WTC11 (cell line): ENCODE measurements around the gene PYY.

Source experiments
- CREB1 ChIP-seq: sonication (generic); formaldehyde crosslinking; IDR thresholded peaks from 2 replicates; pipeline ENCODE4 v1.8.0; 2023; ENCODE audit warnings: mild to moderate bottlenecking, missing genetic modification reagents
- JUN ChIP-seq: sonication (generic); formaldehyde crosslinking; IDR thresholded peaks from 2 replicates; pipeline ENCODE4 v1.8.0; 2023; ENCODE audit warnings: mild to moderate bottlenecking, missing genetic modification reagents
- MYBL2 ChIP-seq: sonication (generic); formaldehyde crosslinking; IDR thresholded peaks from 2 replicates; pipeline ENCODE4 v1.8.1; 2023; ENCODE audit warnings: mild to moderate bottlenecking, moderate library complexity, missing genetic modification reagents
- RELA ChIP-seq: sonication (generic); formaldehyde crosslinking; IDR thresholded peaks from 2 replicates; pipeline ENCODE4 v1.8.1; 2022; ENCODE audit warnings: missing genetic modification reagents, mild to moderate bottlenecking, borderline replicate concordance
- TP53 ChIP-seq: sonication (generic); formaldehyde crosslinking; IDR thresholded peaks from 2 replicates; pipeline ENCODE4 v1.8.1; 2023; ENCODE audit warnings: mild to moderate bottlenecking, missing genetic modification reagents
- ZNF121 ChIP-seq: sonication (generic); formaldehyde crosslinking; IDR thresholded peaks from 2 replicates; pipeline ENCODE4 v1.8.0; 2023; ENCODE audit warnings: missing genetic modification reagents
- ZNF423 ChIP-seq: fragments of 250-450 bp; sonication (Bioruptor Pico); IDR thresholded peaks from 2 replicates; pipeline ENCODE4 v2.1.2; 2022; ENCODE audit warnings: mild to moderate bottlenecking, moderate library complexity
- TF ChIP-seq, protein P1 (sequence below): fragments of 200-600 bp; IDR thresholded peaks from 2 replicates; pipeline ENCODE4 v1.8.0; 2022; ENCODE audit warnings: antibody characterized with exemption
- TF ChIP-seq, protein P2 (sequence below): sonication (generic); formaldehyde crosslinking; IDR thresholded peaks from 2 replicates; pipeline ENCODE4 v1.8.1; 2023; ENCODE audit warnings: mild to moderate bottlenecking, missing genetic modification reagents
- TF ChIP-seq, protein P3 (sequence below): sonication (generic); formaldehyde crosslinking; IDR thresholded peaks from 2 replicates; pipeline ENCODE4 v1.8.0; 2022; ENCODE audit warnings: mild to moderate bottlenecking, missing genetic modification reagents
- TF ChIP-seq, protein P4 (sequence below): fragments of 250-450 bp; sonication (Bioruptor Pico); IDR thresholded peaks from 2 replicates; pipeline ENCODE4 v1.9.0; 2021; ENCODE audit warnings: mild to moderate bottlenecking
- TF ChIP-seq, protein P5 (sequence below): sonication (generic); formaldehyde crosslinking; conservative IDR thresholded peaks from 2 replicates; pipeline ENCODE4 v1.8.1; 2023; ENCODE audit warnings: mild to moderate bottlenecking, low read depth, missing genetic modification reagents, moderate library complexity
- TF ChIP-seq, protein P6 (sequence below): fragments of 250-450 bp; sonication (Bioruptor Pico); IDR thresholded peaks from 2 replicates; pipeline ENCODE4 v1.9.0; 2021; ENCODE audit warnings: mild to moderate bottlenecking

DNA sequence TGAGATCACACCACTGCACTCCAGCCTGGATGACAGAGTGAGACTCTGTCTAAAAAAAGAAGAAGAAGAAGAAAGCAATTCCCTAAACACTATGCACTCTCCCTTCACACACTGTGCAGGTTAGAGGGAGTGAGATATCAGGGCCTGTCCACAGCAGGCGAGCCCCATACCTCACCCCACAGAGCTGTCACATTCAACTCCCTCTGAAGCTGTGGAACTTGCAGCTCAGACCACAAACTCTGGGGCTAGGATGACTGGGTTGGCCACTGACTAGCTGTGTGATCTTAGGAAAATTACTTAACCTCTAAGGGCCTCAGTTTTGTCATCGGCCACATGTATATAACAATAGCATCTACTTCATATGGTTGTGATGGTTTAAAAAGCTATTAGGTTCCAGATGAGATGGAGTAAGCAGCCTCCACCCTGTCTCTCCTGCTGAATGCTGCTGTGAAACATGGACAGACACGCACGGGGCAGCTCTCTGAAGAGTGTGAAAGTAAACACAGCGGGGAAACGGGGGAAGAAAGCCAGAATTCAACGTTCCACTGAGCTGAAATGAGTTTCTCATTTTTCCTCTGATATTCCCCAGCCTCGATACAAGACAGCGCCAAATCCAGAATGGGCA is 13.6 kb upstream of the PYY start:
- TF ChIP-seq, protein P1, sequence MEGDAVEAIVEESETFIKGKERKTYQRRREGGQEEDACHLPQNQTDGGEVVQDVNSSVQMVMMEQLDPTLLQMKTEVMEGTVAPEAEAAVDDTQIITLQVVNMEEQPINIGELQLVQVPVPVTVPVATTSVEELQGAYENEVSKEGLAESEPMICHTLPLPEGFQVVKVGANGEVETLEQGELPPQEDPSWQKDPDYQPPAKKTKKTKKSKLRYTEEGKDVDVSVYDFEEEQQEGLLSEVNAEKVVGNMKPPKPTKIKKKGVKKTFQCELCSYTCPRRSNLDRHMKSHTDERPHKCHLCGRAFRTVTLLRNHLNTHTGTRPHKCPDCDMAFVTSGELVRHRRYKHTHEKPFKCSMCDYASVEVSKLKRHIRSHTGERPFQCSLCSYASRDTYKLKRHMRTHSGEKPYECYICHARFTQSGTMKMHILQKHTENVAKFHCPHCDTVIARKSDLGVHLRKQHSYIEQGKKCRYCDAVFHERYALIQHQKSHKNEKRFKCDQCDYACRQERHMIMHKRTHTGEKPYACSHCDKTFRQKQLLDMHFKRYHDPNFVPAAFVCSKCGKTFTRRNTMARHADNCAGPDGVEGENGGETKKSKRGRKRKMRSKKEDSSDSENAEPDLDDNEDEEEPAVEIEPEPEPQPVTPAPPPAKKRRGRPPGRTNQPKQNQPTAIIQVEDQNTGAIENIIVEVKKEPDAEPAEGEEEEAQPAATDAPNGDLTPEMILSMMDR = no peak
- TF ChIP-seq, protein P2, sequence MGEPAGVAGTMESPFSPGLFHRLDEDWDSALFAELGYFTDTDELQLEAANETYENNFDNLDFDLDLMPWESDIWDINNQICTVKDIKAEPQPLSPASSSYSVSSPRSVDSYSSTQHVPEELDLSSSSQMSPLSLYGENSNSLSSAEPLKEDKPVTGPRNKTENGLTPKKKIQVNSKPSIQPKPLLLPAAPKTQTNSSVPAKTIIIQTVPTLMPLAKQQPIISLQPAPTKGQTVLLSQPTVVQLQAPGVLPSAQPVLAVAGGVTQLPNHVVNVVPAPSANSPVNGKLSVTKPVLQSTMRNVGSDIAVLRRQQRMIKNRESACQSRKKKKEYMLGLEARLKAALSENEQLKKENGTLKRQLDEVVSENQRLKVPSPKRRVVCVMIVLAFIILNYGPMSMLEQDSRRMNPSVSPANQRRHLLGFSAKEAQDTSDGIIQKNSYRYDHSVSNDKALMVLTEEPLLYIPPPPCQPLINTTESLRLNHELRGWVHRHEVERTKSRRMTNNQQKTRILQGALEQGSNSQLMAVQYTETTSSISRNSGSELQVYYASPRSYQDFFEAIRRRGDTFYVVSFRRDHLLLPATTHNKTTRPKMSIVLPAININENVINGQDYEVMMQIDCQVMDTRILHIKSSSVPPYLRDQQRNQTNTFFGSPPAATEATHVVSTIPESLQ (CRISPR knock-in tag) = no peak
- TF ChIP-seq JUN (CRISPR knock-in tag) (no peak), MYBL2 (CRISPR knock-in tag) (no peak), RELA (no peak), CREB1 (CRISPR knock-in tag) (no peak), ZNF423 (CRISPR knock-in tag) (no peak), TP53 (no peak), ZNF121 (CRISPR knock-in tag) (no peak)
- TF ChIP-seq, protein P3, sequence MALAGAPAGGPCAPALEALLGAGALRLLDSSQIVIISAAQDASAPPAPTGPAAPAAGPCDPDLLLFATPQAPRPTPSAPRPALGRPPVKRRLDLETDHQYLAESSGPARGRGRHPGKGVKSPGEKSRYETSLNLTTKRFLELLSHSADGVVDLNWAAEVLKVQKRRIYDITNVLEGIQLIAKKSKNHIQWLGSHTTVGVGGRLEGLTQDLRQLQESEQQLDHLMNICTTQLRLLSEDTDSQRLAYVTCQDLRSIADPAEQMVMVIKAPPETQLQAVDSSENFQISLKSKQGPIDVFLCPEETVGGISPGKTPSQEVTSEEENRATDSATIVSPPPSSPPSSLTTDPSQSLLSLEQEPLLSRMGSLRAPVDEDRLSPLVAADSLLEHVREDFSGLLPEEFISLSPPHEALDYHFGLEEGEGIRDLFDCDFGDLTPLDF (CRISPR knock-in tag) = no peak
- TF ChIP-seq, protein P4, sequence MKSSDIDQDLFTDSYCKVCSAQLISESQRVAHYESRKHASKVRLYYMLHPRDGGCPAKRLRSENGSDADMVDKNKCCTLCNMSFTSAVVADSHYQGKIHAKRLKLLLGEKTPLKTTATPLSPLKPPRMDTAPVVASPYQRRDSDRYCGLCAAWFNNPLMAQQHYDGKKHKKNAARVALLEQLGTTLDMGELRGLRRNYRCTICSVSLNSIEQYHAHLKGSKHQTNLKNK (CRISPR knock-in tag) = no peak
- TF ChIP-seq, protein P5, sequence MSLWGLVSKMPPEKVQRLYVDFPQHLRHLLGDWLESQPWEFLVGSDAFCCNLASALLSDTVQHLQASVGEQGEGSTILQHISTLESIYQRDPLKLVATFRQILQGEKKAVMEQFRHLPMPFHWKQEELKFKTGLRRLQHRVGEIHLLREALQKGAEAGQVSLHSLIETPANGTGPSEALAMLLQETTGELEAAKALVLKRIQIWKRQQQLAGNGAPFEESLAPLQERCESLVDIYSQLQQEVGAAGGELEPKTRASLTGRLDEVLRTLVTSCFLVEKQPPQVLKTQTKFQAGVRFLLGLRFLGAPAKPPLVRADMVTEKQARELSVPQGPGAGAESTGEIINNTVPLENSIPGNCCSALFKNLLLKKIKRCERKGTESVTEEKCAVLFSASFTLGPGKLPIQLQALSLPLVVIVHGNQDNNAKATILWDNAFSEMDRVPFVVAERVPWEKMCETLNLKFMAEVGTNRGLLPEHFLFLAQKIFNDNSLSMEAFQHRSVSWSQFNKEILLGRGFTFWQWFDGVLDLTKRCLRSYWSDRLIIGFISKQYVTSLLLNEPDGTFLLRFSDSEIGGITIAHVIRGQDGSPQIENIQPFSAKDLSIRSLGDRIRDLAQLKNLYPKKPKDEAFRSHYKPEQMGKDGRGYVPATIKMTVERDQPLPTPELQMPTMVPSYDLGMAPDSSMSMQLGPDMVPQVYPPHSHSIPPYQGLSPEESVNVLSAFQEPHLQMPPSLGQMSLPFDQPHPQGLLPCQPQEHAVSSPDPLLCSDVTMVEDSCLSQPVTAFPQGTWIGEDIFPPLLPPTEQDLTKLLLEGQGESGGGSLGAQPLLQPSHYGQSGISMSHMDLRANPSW = no peak
- TF ChIP-seq, protein P6, sequence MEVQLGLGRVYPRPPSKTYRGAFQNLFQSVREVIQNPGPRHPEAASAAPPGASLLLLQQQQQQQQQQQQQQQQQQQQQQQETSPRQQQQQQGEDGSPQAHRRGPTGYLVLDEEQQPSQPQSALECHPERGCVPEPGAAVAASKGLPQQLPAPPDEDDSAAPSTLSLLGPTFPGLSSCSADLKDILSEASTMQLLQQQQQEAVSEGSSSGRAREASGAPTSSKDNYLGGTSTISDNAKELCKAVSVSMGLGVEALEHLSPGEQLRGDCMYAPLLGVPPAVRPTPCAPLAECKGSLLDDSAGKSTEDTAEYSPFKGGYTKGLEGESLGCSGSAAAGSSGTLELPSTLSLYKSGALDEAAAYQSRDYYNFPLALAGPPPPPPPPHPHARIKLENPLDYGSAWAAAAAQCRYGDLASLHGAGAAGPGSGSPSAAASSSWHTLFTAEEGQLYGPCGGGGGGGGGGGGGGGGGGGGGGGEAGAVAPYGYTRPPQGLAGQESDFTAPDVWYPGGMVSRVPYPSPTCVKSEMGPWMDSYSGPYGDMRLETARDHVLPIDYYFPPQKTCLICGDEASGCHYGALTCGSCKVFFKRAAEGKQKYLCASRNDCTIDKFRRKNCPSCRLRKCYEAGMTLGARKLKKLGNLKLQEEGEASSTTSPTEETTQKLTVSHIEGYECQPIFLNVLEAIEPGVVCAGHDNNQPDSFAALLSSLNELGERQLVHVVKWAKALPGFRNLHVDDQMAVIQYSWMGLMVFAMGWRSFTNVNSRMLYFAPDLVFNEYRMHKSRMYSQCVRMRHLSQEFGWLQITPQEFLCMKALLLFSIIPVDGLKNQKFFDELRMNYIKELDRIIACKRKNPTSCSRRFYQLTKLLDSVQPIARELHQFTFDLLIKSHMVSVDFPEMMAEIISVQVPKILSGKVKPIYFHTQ (CRISPR knock-in tag) = no peak
